ENCODE data around the gene FOXK2. TPM values are rescaled to one million over a fixed set of nuclear protein-coding genes. Genes with fewer than 3 reads are reported as not detected.

The FOXK2 gene
- total RNA-seq, 1 donor from 2014 or later: 70.6 TPM

DNA sequence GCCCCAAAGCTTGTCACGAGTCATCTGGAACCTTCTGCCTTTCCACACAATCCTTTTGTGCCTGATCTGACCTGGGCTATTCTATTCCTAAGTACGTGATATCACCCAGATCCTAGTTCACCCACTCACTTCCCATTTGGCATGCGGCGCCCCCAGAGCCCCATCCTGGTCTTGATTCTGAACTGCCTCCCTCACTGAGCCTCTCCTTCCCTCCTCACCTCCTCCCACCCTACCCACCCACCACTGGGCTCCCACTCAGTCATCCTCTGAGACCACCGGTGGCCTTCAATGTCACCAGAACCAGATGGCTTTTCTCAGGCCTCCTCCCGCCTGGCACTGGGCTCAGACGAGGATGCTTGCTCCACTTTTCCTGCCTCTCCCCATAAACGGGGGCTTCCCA lies 110.2 kb downstream of the FOXK2 start:
- intact Hi-C loops (cut with micrococcal nuclease): no loop called here

DNA sequence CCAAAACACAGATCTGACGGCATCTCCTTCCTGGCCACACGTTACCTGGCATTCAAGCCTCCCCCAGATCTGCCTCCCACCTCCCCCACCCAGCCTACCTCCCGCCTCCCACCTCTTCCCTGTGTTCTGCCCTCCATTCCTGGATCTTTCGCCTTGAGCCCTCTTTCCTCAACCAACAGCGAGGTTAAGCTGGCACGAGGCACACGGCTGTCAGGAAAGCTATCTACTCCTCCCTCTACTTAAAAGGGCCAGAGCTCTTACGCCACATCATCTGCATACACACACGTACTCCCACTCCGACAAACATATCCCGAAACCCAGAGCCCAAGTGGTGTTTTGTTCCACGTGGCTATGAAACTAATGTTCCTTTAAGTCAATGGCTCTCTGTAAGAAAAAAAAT lies 110.7 kb downstream of the FOXK2 start:
- intact Hi-C loops (cut with micrococcal nuclease): no loop called here

DNA sequence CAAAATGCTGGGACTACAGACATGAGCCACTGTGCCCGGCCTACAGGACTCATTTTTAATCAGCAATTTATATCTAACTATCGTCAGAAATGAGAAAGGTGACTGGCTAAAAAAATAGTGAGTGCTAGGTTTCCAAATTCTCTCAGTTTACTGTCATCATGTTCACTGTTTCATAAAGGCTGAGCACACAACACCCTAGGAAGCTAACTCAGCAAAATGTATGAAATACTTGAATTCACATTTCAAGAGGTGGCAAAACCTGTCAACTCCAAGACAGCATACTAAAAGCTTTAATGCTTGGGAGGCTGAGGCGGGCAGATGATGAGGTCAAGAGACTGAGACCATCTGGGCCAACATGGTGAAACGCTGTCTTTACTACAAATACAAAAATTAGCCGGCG lies 112.0 kb downstream of the FOXK2 start:
- intact Hi-C loops (cut with micrococcal nuclease): no loop called here

DNA sequence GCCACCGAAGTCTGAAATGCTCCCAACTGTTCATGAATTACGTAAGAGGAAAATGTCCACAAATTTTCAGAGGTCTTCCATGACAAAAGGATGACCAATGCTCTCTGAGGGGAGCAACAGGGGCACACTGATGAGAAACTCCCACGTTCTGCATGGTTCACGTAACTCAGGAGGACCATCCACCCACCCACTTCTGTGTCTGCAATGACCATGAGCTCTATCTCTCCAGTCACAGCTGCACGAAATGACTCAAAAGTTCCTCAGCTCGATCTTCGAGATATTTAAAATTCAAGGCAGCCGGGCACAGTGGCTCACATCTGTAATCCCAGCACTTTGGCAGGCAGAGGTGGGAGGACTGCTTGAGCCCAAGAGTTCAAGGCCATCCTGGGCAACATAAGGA lies 112.9 kb downstream of the FOXK2 start:
- intact Hi-C loops (cut with micrococcal nuclease): no loop called here

DNA sequence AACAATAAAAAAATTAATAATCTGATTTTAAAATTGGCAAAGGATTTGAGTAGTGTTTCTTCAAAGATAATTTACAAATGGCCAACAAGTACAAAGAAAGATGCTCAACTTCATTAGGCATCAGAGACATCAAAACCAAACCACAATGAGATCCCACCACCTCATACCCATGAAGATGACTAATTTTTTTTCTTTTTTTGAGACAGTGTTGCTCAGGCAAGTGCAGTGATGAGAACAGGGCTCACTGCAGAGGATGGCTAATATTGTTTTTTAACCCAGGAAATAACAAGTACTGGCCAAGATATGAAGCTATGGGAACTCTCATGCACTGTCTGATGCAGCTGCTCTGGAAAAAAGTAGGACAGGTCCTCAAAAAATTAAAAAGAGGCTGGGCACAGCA lies 113.8 kb downstream of the FOXK2 start:
- intact Hi-C loops (cut with micrococcal nuclease): no loop called here

DNA sequence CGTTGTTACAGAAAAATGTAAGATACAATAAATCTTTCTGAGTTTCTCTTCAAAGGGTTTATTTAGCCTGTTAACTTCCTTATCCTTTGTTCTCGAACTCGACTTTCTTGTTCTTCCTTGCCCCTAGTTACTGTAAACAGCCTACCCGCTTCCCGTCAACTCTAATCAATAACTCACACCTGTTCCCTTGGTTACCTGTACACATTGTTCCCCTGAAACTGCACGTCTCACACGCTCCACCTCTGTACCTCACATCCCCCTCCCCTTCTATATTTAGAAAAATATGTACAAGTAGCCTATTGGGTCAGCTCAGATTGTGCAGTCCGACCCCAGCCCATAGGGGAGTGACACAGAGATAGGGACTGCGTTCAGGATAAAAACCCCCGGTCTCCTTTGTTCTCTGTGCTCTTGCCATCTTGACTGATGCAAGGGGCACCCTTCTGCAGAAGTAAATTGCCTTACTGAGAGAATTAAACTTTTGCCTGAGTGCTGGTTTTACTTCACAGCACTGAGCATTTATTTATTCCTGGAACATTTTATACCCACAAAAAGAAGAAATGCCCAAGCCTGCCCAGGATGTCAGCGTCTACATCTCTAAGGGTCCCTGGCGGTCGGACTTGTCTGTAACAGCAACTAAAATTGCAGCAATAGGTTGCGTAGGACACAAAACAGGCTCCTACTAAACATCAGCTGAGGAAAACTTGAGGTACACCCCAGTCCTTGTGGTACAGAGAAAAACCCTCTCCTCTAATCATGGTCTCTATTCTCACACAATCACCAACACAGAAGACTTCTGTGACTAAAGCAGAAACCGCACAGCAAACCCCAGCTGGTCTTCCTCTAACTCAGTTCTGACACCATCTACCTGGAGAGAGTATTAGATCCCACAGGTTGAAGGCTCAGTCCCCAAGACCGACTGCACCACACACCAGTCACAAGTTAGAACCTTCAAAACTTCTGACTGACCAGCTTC lies 117.4 kb downstream of the FOXK2 start:
- intact Hi-C loops (cut with micrococcal nuclease): no loop called here

DNA sequence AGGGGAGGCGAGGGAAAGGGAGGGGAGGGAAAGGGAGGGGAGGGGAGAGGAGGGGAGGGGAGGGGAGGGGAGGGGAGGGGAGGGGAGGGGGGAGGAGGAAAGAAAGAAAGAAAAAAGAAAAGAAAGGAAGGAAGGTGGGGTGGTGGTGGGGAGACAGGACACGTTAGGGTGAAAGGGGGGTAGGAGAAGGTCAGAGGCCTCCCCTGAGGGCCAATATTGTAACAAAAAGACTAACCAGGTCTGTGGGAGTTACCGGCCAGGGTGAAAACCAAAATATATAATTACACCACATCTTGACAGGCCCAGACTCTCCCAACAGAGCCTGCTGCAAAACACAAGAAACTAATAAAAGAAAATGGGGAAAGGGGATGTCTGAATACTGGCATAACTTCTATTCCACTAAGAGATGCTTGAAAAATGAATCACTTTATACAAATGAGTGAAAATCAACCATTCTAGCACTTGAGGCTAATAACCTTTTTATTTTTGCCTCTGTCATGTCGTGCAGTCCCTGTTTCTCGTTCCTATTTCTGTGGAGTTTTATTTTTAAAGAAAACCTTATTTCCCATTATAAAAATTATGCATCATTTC lies 118.7 kb downstream of the FOXK2 start:
- intact Hi-C loops (cut with micrococcal nuclease): no loop called here

DNA sequence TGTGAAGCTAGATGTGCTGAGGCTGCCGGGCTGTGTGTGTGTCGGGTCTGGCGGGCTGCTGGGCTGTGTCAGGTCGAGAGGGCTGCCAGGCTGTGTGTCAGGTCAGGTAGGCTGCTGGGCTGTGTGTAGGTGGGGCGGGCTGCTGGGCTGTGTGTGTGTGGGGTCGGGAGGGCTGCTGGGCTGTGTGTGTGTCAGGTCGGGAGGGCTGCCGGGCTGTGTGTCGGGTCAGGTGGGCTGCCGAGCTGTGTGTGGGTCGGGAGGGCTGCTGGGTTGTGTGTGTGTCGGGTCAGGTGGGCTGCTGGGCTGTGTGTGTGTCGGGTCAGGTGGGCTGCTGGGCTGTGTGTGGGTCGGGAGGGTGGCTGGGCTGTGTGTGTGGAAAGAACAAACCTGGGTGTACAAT lies 120.1 kb downstream of the FOXK2 start:
- intact Hi-C loops (cut with micrococcal nuclease): no loop called here

DNA sequence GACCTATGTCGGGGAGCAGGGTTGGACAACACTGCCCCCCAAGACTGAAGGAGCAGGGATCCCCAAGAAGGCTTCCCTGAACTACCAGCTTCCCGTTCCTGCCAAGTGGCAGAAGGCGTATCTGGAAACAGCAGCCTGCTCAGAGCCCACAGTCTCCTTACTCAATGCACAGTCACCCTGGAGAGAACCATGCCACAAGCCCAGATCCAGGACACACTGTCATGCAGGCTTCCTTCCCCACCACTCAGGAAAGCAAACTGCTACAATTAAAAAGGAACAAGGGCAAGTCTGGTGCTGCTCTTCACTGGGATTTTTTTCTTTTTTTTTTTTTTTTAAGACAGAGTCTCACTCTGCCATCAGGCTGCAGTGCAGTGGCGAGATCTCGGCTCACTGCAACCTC lies 120.5 kb downstream of the FOXK2 start:
- intact Hi-C loops (cut with micrococcal nuclease): no loop called here

DNA sequence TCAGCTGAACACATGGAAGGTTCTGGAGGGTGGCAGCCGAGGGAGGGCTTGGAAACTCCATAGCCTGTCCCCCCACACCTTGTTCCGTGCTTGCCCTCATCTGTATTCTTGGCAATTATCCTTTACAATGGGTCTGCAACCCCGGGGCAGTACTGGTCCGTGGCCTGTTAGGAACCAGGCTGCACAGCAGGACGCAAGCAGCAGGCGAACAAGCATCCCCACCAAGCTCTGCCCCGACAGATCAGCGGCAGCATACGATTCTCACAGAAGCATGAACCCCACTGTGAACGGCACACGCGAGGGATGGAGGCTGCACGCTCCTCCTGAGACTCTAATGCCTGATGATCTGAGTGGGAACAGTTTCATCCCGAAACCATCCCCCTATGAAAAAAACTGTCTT lies 122.5 kb downstream of the FOXK2 start:
- intact Hi-C loops (cut with micrococcal nuclease): no loop called here

DNA sequence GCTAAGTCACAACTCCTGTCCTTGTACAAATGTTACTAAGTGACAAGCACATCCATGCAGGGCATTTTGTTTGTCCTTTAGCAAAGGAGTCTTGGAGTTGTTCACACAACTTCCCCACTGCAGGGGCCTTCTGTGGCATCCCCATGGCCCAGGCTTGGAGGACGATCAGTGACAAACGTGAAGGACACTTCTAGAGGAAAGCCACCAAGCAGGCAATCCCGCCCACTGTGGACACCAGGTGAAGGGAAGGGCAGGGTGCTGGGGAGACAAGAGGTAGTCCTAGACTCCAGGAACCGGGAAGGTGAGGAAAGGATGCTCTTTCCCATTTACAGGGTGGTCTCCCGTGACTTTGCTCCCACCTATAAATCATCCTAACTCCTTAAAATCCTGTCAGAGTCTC lies 124.6 kb downstream of the FOXK2 start:
- intact Hi-C loops (cut with micrococcal nuclease): no loop called here

DNA sequence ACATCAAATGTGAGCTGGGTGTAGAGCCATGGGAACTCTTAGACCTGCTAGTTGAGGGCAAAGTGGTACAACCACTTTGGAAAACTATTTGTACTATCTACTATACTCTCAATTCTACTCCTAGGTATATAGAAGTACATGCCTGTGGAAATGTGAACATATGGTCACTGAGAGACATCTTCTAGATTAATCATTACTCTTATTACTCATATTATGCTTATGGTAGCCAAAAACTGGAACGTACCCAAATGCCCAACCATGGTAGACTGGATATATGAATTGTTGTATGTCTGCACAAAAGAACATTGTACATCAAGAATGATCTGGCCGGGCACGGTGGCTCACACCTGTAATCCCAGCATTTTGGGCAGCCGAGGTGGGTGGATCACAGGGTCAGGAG lies 126.0 kb downstream of the FOXK2 start:
- intact Hi-C loops (cut with micrococcal nuclease): loop anchor here (5.0 kb wide), 1 partner anchor 407 kb away; no protein-coding TSS in a partner anchor

DNA sequence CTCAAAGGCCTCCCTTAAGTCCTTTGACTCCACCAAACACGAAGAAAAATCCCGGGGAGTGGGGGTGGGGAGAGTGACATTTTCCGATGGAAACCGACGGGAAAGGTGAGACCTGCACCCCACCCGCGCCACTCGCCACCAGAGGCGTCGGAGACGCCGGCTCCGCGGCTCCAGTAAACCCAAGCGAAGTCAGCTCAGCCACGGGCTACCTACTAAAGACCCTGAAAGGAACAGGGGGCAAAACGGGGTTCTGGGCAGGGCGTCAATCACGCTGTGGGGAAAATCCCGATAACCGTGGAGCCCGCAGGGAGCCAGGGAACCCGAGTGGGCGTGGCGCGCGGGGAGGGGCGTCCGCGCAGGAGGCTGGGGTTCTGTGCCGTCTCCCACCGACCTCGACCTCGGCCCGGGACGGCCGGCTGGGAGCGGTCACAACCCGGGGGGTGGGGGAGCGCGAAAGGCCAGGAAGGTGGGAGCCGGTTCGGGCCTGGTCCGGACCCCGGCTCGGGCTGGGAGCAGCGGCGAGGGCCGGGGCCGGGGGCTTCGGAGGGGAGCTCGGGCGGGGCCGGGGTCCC lies 128.1 kb downstream of the FOXK2 start:
- intact Hi-C loops (cut with micrococcal nuclease): loop anchor here (1.0 to 5.0 kb wide), 7 partner anchors 51 to 405 kb away; partner anchors contain the start of genes CYBC1, FN3KRP, HEXD and OGFOD3

DNA sequence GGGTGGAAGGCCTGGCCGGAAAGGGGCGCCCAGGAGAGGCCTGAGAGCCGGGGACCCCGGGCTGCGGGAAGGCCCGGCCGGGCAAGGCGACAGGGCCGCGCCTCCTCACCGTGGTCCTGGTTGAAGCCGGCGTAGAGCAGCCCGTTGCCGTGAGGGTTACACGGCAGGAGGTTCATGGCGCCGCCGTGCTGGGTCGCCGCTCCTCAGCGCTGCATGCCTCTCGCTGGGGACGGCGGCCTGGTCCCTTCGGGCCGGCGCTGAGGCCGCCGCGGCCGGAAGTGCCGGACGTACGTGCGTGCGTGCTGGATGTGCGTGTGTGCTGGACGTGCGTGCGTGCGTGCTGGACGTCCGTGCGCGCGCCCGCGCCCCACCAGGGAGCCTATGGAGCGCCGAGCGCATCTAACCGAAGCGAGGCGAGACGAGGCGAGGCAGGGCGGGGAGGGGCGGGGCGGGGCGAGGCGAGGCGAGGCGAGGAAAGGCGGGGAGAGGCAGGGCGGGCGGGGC lies 128.7 kb downstream of the FOXK2 start, which contains the start of gene WDR45B:
TSS of gene WDR45B (minus strand) at position 280 of the 504 bp plus-strand sequence. CDS start at position 176, 104 bp downstream.
- intact Hi-C loops (cut with micrococcal nuclease): loop anchor here (1.0 to 5.0 kb wide), 6 partner anchors 50 to 404 kb away; partner anchors contain the start of genes CYBC1, FN3KRP, HEXD and OGFOD3

DNA sequence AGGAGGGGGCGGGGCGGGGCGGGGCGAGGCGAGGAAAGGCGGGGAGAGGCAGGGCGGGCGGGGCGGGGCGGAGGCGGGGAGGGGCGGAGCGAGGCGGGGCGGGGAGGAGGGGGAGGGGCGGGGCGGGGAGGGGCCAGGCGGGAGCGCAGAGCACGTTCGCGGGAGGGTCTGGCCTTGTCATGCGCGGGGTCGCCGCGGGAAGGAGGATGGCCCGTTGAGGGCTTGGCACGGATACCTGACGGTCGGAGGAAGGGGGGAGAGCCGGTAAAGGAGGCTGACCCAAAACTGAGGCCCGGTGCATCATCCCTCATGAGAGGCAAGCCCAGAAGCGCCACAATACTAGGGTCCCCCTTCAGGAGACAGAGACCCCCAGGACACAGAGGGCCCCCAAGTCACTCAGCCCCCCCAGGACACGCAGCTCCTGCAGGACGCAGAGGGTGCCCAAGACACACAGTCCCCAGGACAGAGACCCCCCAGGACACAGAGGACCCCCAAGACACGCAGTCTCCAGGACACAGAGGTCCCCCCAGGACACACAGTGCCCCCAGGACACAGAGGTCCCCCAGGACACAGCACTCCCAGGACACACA lies 129.3 kb downstream of the FOXK2 start:
- intact Hi-C loops (cut with micrococcal nuclease): loop anchor here (1.0 to 5.0 kb wide), 6 partner anchors 49 to 403 kb away; partner anchors contain the start of genes CYBC1, FN3KRP, HEXD and OGFOD3

DNA sequence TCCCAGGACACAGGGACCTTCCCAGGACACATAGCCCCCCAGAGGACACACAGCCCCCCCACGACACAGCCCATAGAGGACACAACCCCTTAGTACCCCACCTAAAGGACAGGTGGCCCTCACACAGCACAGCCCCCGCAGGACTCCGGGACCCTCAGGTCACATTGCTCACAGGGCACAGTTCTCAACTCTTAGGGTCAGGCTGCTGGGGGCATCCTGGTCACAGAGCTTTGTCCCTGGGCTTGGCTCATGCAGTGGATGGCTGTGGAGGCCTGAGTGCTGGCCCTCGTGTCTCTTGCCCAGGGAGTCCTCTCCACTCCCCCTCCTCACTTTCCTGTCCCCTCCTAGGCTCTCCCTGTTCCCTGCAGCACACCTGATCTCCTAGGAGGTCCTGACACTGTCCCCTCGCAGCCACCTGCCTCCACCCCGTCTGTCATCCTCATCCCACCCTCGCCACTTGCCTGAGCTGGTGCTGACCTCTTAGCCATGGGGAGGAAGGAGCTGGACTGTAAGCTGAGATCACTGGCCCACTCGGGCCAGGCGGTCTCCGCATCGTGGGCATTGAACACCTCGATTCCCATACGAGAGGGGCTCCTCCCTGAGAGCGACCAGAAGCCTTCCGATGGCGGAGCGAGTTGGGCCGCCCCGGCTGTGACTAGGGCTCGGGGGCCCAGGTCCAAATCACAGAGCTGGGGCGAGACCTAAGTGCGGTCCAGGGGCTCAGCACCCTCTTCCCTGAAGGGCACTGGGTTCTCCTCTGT lies 130.1 kb downstream of the FOXK2 start:
- intact Hi-C loops (cut with micrococcal nuclease): loop anchor here (5.0 kb wide), 1 partner anchor 403 kb away; no protein-coding TSS in a partner anchor

DNA sequence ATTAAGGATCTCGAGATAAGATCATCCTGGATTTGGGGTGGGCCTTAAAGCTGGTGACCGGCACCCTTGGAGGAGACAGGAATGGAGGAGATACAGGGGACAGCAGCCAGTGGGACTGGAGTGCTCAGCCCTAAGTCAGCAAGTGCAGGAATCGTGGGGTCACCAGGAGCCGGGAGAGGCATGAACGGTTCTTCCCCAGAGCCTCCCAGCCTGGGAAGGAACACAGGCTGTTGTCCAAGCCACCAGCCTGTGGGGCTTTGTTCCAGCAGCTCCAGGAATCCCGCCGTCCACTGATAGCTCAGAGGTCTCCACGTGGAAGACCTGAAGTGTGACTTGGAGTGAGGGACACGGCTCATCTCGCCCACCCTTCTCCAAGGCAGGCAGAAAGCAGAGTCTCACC lies 131.2 kb downstream of the FOXK2 start:
- intact Hi-C loops (cut with micrococcal nuclease): no loop called here

DNA sequence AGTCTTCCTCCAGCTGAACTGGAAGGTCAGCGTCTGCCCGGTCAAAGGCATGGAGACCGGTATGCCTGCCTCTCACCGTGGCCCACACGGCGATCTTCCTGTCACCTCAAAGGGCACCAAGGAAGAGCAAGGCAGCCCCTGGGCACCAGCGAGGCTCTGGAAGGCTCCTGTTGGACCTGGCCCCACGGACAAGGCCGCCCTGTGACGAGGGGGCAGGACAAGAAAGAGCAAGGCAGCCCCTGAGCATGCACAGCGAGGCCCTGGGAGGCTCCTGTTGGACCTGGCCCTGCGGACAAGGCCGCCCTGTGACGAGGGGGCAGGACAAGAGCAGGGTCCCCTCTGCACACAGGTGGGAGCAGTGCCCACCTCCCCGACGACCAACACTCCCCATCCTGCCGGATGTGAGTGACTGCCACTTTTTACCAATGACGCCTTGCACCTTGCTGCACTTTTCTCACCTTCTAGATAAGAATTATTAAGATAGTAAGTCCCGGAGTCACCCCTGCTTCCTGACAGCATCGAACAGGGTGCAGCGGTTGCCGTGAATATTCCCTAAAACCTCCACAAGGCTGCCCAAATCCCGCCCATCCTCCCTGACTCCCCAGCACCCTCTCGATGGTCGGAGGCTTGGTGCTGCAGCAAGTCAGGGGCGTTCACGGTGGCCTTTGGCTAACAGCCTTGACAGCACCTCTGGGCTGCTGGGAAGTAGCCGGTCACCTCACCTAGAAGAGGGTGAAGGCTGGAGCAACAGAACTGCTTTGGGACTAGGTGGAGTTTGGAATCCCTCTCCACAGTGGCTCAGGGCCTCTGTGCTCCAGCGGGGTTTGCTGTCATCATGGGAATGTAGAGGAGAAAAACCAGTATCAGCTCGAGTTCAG lies 134.4 kb downstream of the FOXK2 start:
- intact Hi-C loops (cut with micrococcal nuclease): no loop called here
